ENCODE data around the gene PCDHB14. TPM values are rescaled to one million over a fixed set of nuclear protein-coding genes. Genes with fewer than 3 reads are reported as not detected.

The PCDHB14 gene
- total RNA-seq, 1 donor from 2014 or later, result 0.26 TPM

GRCh38 chr5:141258948-141259347, 35.8 kb downstream of the PCDHB14 start:
- Histone ChIP-seq H3K4me3 (ENCODE audit: low read depth, low read length) (no peak overlapping the region), H3K36me3 (ENCODE audit: control insufficient read depth, insufficient read depth, low read length) (no peaks in the 10 kb centered on the region), H3K27me3 (ENCODE audit: control insufficient read depth, insufficient read depth, low read length) (no peaks in the 10 kb centered on the region)
- TF ChIP-seq CTCF (IDR thresholded peaks at IDR 0.05; ENCODE audit: insufficient read depth, low read length, severe bottlenecking), result no peak
- FAIRE-seq, result no peak
- no peak for DNase-seq (ENCODE audit: low read depth)

- Histone ChIP-seq H3K36me3 (ENCODE audit: control insufficient read depth, insufficient read depth, low read length) (no peaks in the 10 kb centered on the region), H3K4me3 (ENCODE audit: low read depth, low read length) (no peak overlapping the region), H3K27me3 (ENCODE audit: control insufficient read depth, insufficient read depth, low read length) (no peaks in the 10 kb centered on the region)
- FAIRE-seq (no peak), DNase-seq (ENCODE audit: low read depth) (no peak)
- no peak for TF ChIP-seq CTCF (IDR thresholded peaks at IDR 0.05; ENCODE audit: insufficient read depth, low read length, severe bottlenecking)
Observed at GRCh38 chr5:141260458-141261237, 37.5 kb downstream of the PCDHB14 start.

- no peaks in the 10 kb centered on the region for H3K36me3 ChIP-seq (ENCODE audit: control insufficient read depth, insufficient read depth, low read length)
- DNase-seq (ENCODE audit: low read depth) (no peak), FAIRE-seq (no peak)
- no peaks in the 10 kb centered on the region for H3K27me3 ChIP-seq (ENCODE audit: control insufficient read depth, insufficient read depth, low read length)
- no peak overlapping the region for H3K4me3 ChIP-seq (ENCODE audit: low read depth, low read length)
- TF ChIP-seq CTCF (IDR thresholded peaks at IDR 0.05; ENCODE audit: insufficient read depth, low read length, severe bottlenecking), result no peak
Observed at GRCh38 chr5:141261238-141261546, 38.0 kb downstream of the PCDHB14 start.

GRCh38 chr5:141269195-141269594, 46.1 kb downstream of the PCDHB14 start:
- no peak for FAIRE-seq
- no peak for TF ChIP-seq CTCF (IDR thresholded peaks at IDR 0.05; ENCODE audit: insufficient read depth, low read length, severe bottlenecking)
- DNase-seq (ENCODE audit: low read depth), result no peak

GRCh38 chr5:141272906-141273305, 49.8 kb downstream of the PCDHB14 start:
- no peak for FAIRE-seq
- H3K36me3 ChIP-seq (ENCODE audit: control insufficient read depth, insufficient read depth, low read length), result no peaks in the 10 kb centered on the region
- TF ChIP-seq CTCF (IDR thresholded peaks at IDR 0.05; ENCODE audit: insufficient read depth, low read length, severe bottlenecking), result no peak
- no peaks in the 10 kb centered on the region for H3K27me3 ChIP-seq (ENCODE audit: control insufficient read depth, insufficient read depth, low read length)
- DNase-seq (ENCODE audit: low read depth), result no peak
- H3K4me3 ChIP-seq (ENCODE audit: low read depth, low read length), result no peak overlapping the region

More at GRCh38 chr5:141269195-141269594, 46.1 kb downstream of the PCDHB14 start:
- H3K4me3 ChIP-seq (ENCODE audit: low read depth, low read length), result no peak overlapping the region
- H3K27me3 ChIP-seq (ENCODE audit: control insufficient read depth, insufficient read depth, low read length), result no peaks in the 10 kb centered on the region
- no peaks in the 10 kb centered on the region for H3K36me3 ChIP-seq (ENCODE audit: control insufficient read depth, insufficient read depth, low read length)

Other genes starting within 250 kb of the PCDHB14 start
- not detected in 2 replicates for gene PCDHB1, start 172.0 kb upstream of the PCDHB14 start, total RNA-seq
- gene PCDHB2, start 128.7 kb upstream of the PCDHB14 start, total RNA-seq, result 0.26 and 1.1 TPM in 2 replicates
- under 0.01 and 0.13 TPM in 2 replicates for gene PCDHB3, start 122.9 kb upstream of the PCDHB14 start, total RNA-seq
- gene PCDHB4, start 101.5 kb upstream of the PCDHB14 start, total RNA-seq, result 0.13 TPM in 1 of 2 replicates, not detected in the other
- 0.26 TPM in 2 replicates for gene PCDHB5, start 88.1 kb upstream of the PCDHB14 start, total RNA-seq
- gene PCDHB6, start 73.3 kb upstream of the PCDHB14 start, total RNA-seq, result not detected in 2 replicates
- gene PCDHB7, start 50.7 kb upstream of the PCDHB14 start, total RNA-seq, result not detected in 2 replicates
- under 0.01 TPM in 2 replicates for gene PCDHB8, start 45.6 kb upstream of the PCDHB14 start, total RNA-seq
- gene PCDHB16, start 41.0 kb upstream of the PCDHB14 start, total RNA-seq, result under 0.01 TPM in 1 of 2 replicates, not detected in the other
- under 0.01 TPM in 1 of 2 replicates, not detected in the other for gene PCDHB9, start 36.2 kb upstream of the PCDHB14 start, total RNA-seq
- gene PCDHB10, start 31.0 kb upstream of the PCDHB14 start, total RNA-seq, result 0.13 and 0.26 TPM in 2 replicates
- gene PCDHB11, start 23.7 kb upstream of the PCDHB14 start, total RNA-seq, result under 0.01 and 0.26 TPM in 2 replicates
- gene PCDHB12, start 14.6 kb upstream of the PCDHB14 start, total RNA-seq, result 0.13 TPM in 1 of 2 replicates, not detected in the other
- 0.26 TPM in 1 of 2 replicates, not detected in the other for gene PCDHB13, start 9.4 kb upstream of the PCDHB14 start, total RNA-seq
- gene PCDHB15, start 22.1 kb downstream of the PCDHB14 start, total RNA-seq, result under 0.01 and 0.51 TPM in 2 replicates
- 0.13 TPM in 1 of 2 replicates, not detected in the other for gene SLC25A2, start 80.7 kb downstream of the PCDHB14 start, total RNA-seq
- gene TAF7, start 97.4 kb downstream of the PCDHB14 start, total RNA-seq, result 36.3 and 74.5 TPM in 2 replicates
- under 0.01 and 0.26 TPM in 2 replicates for gene PCDHGA1, start 107.2 kb downstream of the PCDHB14 start, total RNA-seq
- under 0.01 and 0.26 TPM in 2 replicates for gene PCDHGA2, start 115.4 kb downstream of the PCDHB14 start, total RNA-seq
- under 0.01 and 0.13 TPM in 2 replicates for gene PCDHGA3, start 120.5 kb downstream of the PCDHB14 start, total RNA-seq
- under 0.01 and 0.26 TPM in 2 replicates for gene PCDHGB1, start 126.8 kb downstream of the PCDHB14 start, total RNA-seq
- 0.26 and 0.53 TPM in 2 replicates for gene PCDHGA4, start 131.7 kb downstream of the PCDHB14 start, total RNA-seq
- under 0.01 and 0.26 TPM in 2 replicates for gene PCDHGB2, start 136.7 kb downstream of the PCDHB14 start, total RNA-seq
- gene PCDHGA5, start 140.8 kb downstream of the PCDHB14 start, total RNA-seq, result under 0.01 and 0.13 TPM in 2 replicates
- under 0.01 and 0.77 TPM in 2 replicates for gene PCDHGB3, start 146.9 kb downstream of the PCDHB14 start, total RNA-seq
- under 0.01 and 0.26 TPM in 2 replicates for gene PCDHGA6, start 150.5 kb downstream of the PCDHB14 start, total RNA-seq
- under 0.01 and 0.51 TPM in 2 replicates for gene PCDHGA7, start 159.4 kb downstream of the PCDHB14 start, total RNA-seq
- gene PCDHGB4, start 164.4 kb downstream of the PCDHB14 start, total RNA-seq, result 2.1 and 3.1 TPM in 2 replicates
- gene PCDHGA8, start 169.3 kb downstream of the PCDHB14 start, total RNA-seq, result under 0.01 and 0.51 TPM in 2 replicates
- gene PCDHGB5, start 174.6 kb downstream of the PCDHB14 start, total RNA-seq, result 2.4 and 5.1 TPM in 2 replicates
- 0.53 and 1.5 TPM in 2 replicates for gene PCDHGA9, start 179.4 kb downstream of the PCDHB14 start, total RNA-seq
- gene PCDHGB6, start 184.7 kb downstream of the PCDHB14 start, total RNA-seq, result 0.53 and 1.5 TPM in 2 replicates
- gene PCDHGA10, start 189.6 kb downstream of the PCDHB14 start, total RNA-seq, result 2.1 and 5.2 TPM in 2 replicates
- gene PCDHGB7, start 194.3 kb downstream of the PCDHB14 start, total RNA-seq, result 1.3 and 3.3 TPM in 2 replicates
- 1.6 and 3.2 TPM in 2 replicates for gene PCDHGA11, start 197.7 kb downstream of the PCDHB14 start, total RNA-seq
- 0.79 and 1.4 TPM in 2 replicates for gene PCDHGA12, start 207.2 kb downstream of the PCDHB14 start, total RNA-seq